Measurements from ENCODE around the gene DLX6.

The DLX6 gene

GRCh38 chr7:96996111-96996957 lies 9.0 kb upstream of the DLX6 start:
- no peak for DNase-seq

- DNase-seq: no peak
These were observed 8.3 kb upstream of the DLX6 start for GRCh38 chr7:96996958-96997511.

GRCh38 chr7:96997512-96998032 lies 7.8 kb upstream of the DLX6 start:
- DNase-seq: no peak

GRCh38 chr7:96998333-96998732 lies 7.0 kb upstream of the DLX6 start:
- DNase-seq: no peak

- DNase-seq: no peak
These were observed 6.6 kb upstream of the DLX6 start for GRCh38 chr7:96998744-96999143.

- no peak for DNase-seq
These were observed 4.1 kb upstream of the DLX6 start for GRCh38 chr7:97001221-97001620.

- no peak for DNase-seq
These were observed 3.4 kb upstream of the DLX6 start for GRCh38 chr7:97001656-97002554.

GRCh38 chr7:97002555-97003261 lies 2.6 kb upstream of the DLX6 start:
- DNase-seq: no peak

GRCh38 chr7:97003262-97004246 lies 1.8 kb upstream of the DLX6 start:
- DNase-seq: no peak

- DNase-seq: no peak
These were observed 838 bp upstream of the DLX6 start for GRCh38 chr7:97004247-97005182.

- peak in 1 of 2 experiments; percentile 65 for DNase-seq
These were observed 882 bp downstream of the DLX6 start for GRCh38 chr7:97006055-97006815.

GRCh38 chr7:97006816-97007582 lies 1.6 kb downstream of the DLX6 start:
- DNase-seq: no peak

- no peak for DNase-seq
These were observed 2.2 kb downstream of the DLX6 start for GRCh38 chr7:97007583-97007861.

GRCh38 chr7:97008275-97008917 lies 3.0 kb downstream of the DLX6 start:
- DNase-seq: no peak

- DNase-seq: no peak
These were observed 4.7 kb downstream of the DLX6 start for GRCh38 chr7:97009753-97010732.

GRCh38 chr7:97011104-97011503 lies 5.8 kb downstream of the DLX6 start:
- DNase-seq: no peak
